ENCODE results near the gene GTF2F2.

The GTF2F2 gene

GRCh38 chr13:45122941-45123340 is 2.6 kb downstream of the GTF2F2 start:
- 100% methylated on average over 2 of the region's 6 CpGs for WGBS (ENCODE audit: insufficient coverage)
- H3K4me1 ChIP-seq (ENCODE audit: control extremely low read depth in 1 of 4, control insufficient read depth in 4 of 4, insufficient read depth in 4 of 4, low read length in 3 of 4) = peaks cover 10 to 25% (median 17%) of the 10 kb centered on the region in 4 experiments
- peaks cover 0 to 5% (median 1%) of the 10 kb centered on the region in 4 experiments for H3K36me3 ChIP-seq (ENCODE audit: control insufficient read depth in 4 of 4, insufficient read depth in 4 of 4, low read length in 3 of 4)
- ChIA-PET POLR2A (interaction anchor here (0.6 kb wide), 1 partner anchor 60 kb away, joined by 4 read pairs; no protein-coding TSS in a partner anchor), CTCF (interaction anchor here (1.1 kb wide), 1 partner anchor 76 kb away, joined by 3 read pairs; no protein-coding TSS in a partner anchor)
- no peaks in the 10 kb centered on the region for H3K27me3 ChIP-seq (replicated peaks in 2 of 5; ENCODE audit: control insufficient read depth in 4 of 5, insufficient read depth in 5 of 5, low read length in 4 of 5)
- no peak overlapping the region for H3K4me3 ChIP-seq (ENCODE audit: control insufficient read depth in 1 of 7, extremely low read depth in 1 of 7, insufficient read depth in 4 of 7, low read depth in 2 of 7, low read length in 6 of 7)
- no peak overlapping the region for H3K27ac ChIP-seq (ENCODE audit: insufficient read depth in 1 of 2, low read depth in 1 of 2, low read length in 2 of 2, poor library complexity in 1 of 2, severe bottlenecking in 2 of 2)
- no peak for DNase-seq
- H3K9me3 ChIP-seq (ENCODE audit: control extremely low read depth in 1 of 5, control insufficient read depth in 4 of 5, insufficient read depth in 2 of 5, low read depth in 1 of 5, low read length in 4 of 5) = no peaks in the 10 kb centered on the region

GRCh38 chr13:45132369-45133064 is 12.2 kb downstream of the GTF2F2 start:
- no peak overlapping the region for H3K27ac ChIP-seq (ENCODE audit: insufficient read depth in 1 of 2, low read depth in 1 of 2, low read length in 2 of 2, poor library complexity in 1 of 2, severe bottlenecking in 2 of 2)
- peaks cover 0 to 18% (median 7%) of the 10 kb centered on the region in 5 experiments for H3K9me3 ChIP-seq (ENCODE audit: control extremely low read depth in 1 of 5, control insufficient read depth in 4 of 5, insufficient read depth in 2 of 5, low read depth in 1 of 5, low read length in 4 of 5)
- H3K4me3 ChIP-seq (ENCODE audit: control insufficient read depth in 1 of 7, extremely low read depth in 1 of 7, insufficient read depth in 4 of 7, low read depth in 2 of 7, low read length in 6 of 7) = peak overlapping the region in 1 of 7 experiments; percentile 37
- peaks cover 2 to 7% (median 5%) of the 10 kb centered on the region in 4 experiments for H3K36me3 ChIP-seq (ENCODE audit: control insufficient read depth in 4 of 4, insufficient read depth in 4 of 4, low read length in 3 of 4)
- 84% methylated on average over 3 of the region's 6 CpGs for WGBS (ENCODE audit: insufficient coverage)
- peaks cover 0 to 9% (median 0%) of the 10 kb centered on the region in 4 experiments for H3K4me1 ChIP-seq (ENCODE audit: control extremely low read depth in 1 of 4, control insufficient read depth in 4 of 4, insufficient read depth in 4 of 4, low read length in 3 of 4)
- no peak for DNase-seq
- CTCF ChIA-PET = no interaction called here
- POLR2A ChIA-PET = no interaction called here
- no peaks in the 10 kb centered on the region for H3K27me3 ChIP-seq (replicated peaks in 2 of 5; ENCODE audit: control insufficient read depth in 4 of 5, insufficient read depth in 5 of 5, low read length in 4 of 5)

GRCh38 chr13:45133396-45134118 is 13.2 kb downstream of the GTF2F2 start:
- Histone ChIP-seq H3K9me3 (ENCODE audit: control extremely low read depth in 1 of 5, control insufficient read depth in 4 of 5, insufficient read depth in 2 of 5, low read depth in 1 of 5, low read length in 4 of 5) (peaks cover 0 to 18% (median 7%) of the 10 kb centered on the region in 5 experiments), H3K4me3 (ENCODE audit: control insufficient read depth in 1 of 7, extremely low read depth in 1 of 7, insufficient read depth in 4 of 7, low read depth in 2 of 7, low read length in 6 of 7) (no peak overlapping the region), H3K27me3 (replicated peaks in 2 of 5; ENCODE audit: control insufficient read depth in 4 of 5, insufficient read depth in 5 of 5, low read length in 4 of 5) (no peaks in the 10 kb centered on the region), H3K27ac (ENCODE audit: insufficient read depth in 1 of 2, low read depth in 1 of 2, low read length in 2 of 2, poor library complexity in 1 of 2, severe bottlenecking in 2 of 2) (no peak overlapping the region), H3K4me1 (ENCODE audit: control extremely low read depth in 1 of 4, control insufficient read depth in 4 of 4, insufficient read depth in 4 of 4, low read length in 3 of 4) (peaks cover 0 to 10% (median 0%) of the 10 kb centered on the region in 4 experiments), H3K36me3 (ENCODE audit: control insufficient read depth in 4 of 4, insufficient read depth in 4 of 4, low read length in 3 of 4) (peaks cover 2 to 13% (median 11%) of the 10 kb centered on the region in 4 experiments)
- POLR2A ChIA-PET = no interaction called here
- CTCF ChIA-PET = no interaction called here
- WGBS (ENCODE audit: insufficient coverage) = 100% methylated on average over 4 of the region's 6 CpGs
- DNase-seq = no peak

- POLR2A ChIA-PET = no interaction called here
- Histone ChIP-seq H3K4me3 (ENCODE audit: control insufficient read depth in 1 of 7, extremely low read depth in 1 of 7, insufficient read depth in 4 of 7, low read depth in 2 of 7, low read length in 6 of 7) (no peak overlapping the region), H3K36me3 (ENCODE audit: control insufficient read depth in 4 of 4, insufficient read depth in 4 of 4, low read length in 3 of 4) (peaks cover 12 to 31% (median 18%) of the 10 kb centered on the region in 4 experiments), H3K27ac (ENCODE audit: insufficient read depth in 1 of 2, low read depth in 1 of 2, low read length in 2 of 2, poor library complexity in 1 of 2, severe bottlenecking in 2 of 2) (no peak overlapping the region), H3K27me3 (replicated peaks in 2 of 5; ENCODE audit: control insufficient read depth in 4 of 5, insufficient read depth in 5 of 5, low read length in 4 of 5) (no peaks in the 10 kb centered on the region), H3K9me3 (ENCODE audit: control extremely low read depth in 1 of 5, control insufficient read depth in 4 of 5, insufficient read depth in 2 of 5, low read depth in 1 of 5, low read length in 4 of 5) (peaks cover 0 to 18% (median 7%) of the 10 kb centered on the region in 5 experiments), H3K4me1 (ENCODE audit: control extremely low read depth in 1 of 4, control insufficient read depth in 4 of 4, insufficient read depth in 4 of 4, low read length in 3 of 4) (peaks cover 0 to 10% (median 0%) of the 10 kb centered on the region in 4 experiments)
- CTCF ChIA-PET = interaction anchor here (1.3 kb wide), 1 partner anchor 9 kb away, joined by 3 read pairs; no protein-coding TSS in a partner anchor
- WGBS (ENCODE audit: insufficient coverage) = 100% methylated on average over 1 of the region's 3 CpGs
- no peak for DNase-seq
These were observed 16.6 kb downstream of the GTF2F2 start for GRCh38 chr13:45136741-45137504.

GRCh38 chr13:45137526-45137925 is 17.2 kb downstream of the GTF2F2 start:
- Histone ChIP-seq H3K4me1 (ENCODE audit: control extremely low read depth in 1 of 4, control insufficient read depth in 4 of 4, insufficient read depth in 4 of 4, low read length in 3 of 4) (peaks cover 0 to 10% (median 0%) of the 10 kb centered on the region in 4 experiments), H3K9me3 (ENCODE audit: control extremely low read depth in 1 of 5, control insufficient read depth in 4 of 5, insufficient read depth in 2 of 5, low read depth in 1 of 5, low read length in 4 of 5) (peaks cover 0 to 14% (median 6%) of the 10 kb centered on the region in 5 experiments), H3K4me3 (ENCODE audit: control insufficient read depth in 1 of 7, extremely low read depth in 1 of 7, insufficient read depth in 4 of 7, low read depth in 2 of 7, low read length in 6 of 7) (no peak overlapping the region), H3K27ac (ENCODE audit: insufficient read depth in 1 of 2, low read depth in 1 of 2, low read length in 2 of 2, poor library complexity in 1 of 2, severe bottlenecking in 2 of 2) (no peak overlapping the region), H3K36me3 (ENCODE audit: control insufficient read depth in 4 of 4, insufficient read depth in 4 of 4, low read length in 3 of 4) (peaks cover 11 to 29% (median 17%) of the 10 kb centered on the region in 4 experiments), H3K27me3 (replicated peaks in 2 of 5; ENCODE audit: control insufficient read depth in 4 of 5, insufficient read depth in 5 of 5, low read length in 4 of 5) (no peaks in the 10 kb centered on the region)
- ChIA-PET POLR2A (no interaction called here), CTCF (interaction anchor here (0.7 to 1.0 kb wide), 2 partner anchors 9 to 17 kb away, joined by 3 read pairs; partner anchors contain the start of gene GTF2F2)
- DNase-seq = peak in 2 of 3 donors; percentile 9 to 10
- 100% methylated on average over 2 of the region's 2 CpGs for WGBS (ENCODE audit: insufficient coverage)

GRCh38 chr13:45138282-45138681 is 18.0 kb downstream of the GTF2F2 start:
- DNase-seq = no peak
- H3K36me3 ChIP-seq (ENCODE audit: control insufficient read depth in 4 of 4, insufficient read depth in 4 of 4, low read length in 3 of 4) = peaks cover 11 to 26% (median 17%) of the 10 kb centered on the region in 4 experiments
- H3K4me1 ChIP-seq (ENCODE audit: control extremely low read depth in 1 of 4, control insufficient read depth in 4 of 4, insufficient read depth in 4 of 4, low read length in 3 of 4) = peaks cover 0 to 7% (median 0%) of the 10 kb centered on the region in 4 experiments
- ChIA-PET CTCF (interaction anchor here (1.0 kb wide), 1 partner anchor 18 kb away, joined by 3 read pairs; the partner anchor contains the start of gene GTF2F2), POLR2A (no interaction called here)
- H3K27ac ChIP-seq (ENCODE audit: insufficient read depth in 1 of 2, low read depth in 1 of 2, low read length in 2 of 2, poor library complexity in 1 of 2, severe bottlenecking in 2 of 2) = no peak overlapping the region
- 100% methylated on average over 7 of the region's 7 CpGs for WGBS (ENCODE audit: insufficient coverage)
- H3K27me3 ChIP-seq (replicated peaks in 2 of 5; ENCODE audit: control insufficient read depth in 4 of 5, insufficient read depth in 5 of 5, low read length in 4 of 5) = no peaks in the 10 kb centered on the region
- H3K9me3 ChIP-seq (ENCODE audit: control extremely low read depth in 1 of 5, control insufficient read depth in 4 of 5, insufficient read depth in 2 of 5, low read depth in 1 of 5, low read length in 4 of 5) = peaks cover 0 to 7% (median 3%) of the 10 kb centered on the region in 5 experiments
- H3K4me3 ChIP-seq (ENCODE audit: control insufficient read depth in 1 of 7, extremely low read depth in 1 of 7, insufficient read depth in 4 of 7, low read depth in 2 of 7, low read length in 6 of 7) = no peak overlapping the region

All from common myeloid progenitor, CD34-positive (primary cell).